K562 (cell line): ENCODE results near the gene TTC39C.

ENCODE experiments used
- FOS ChIP-seq: IDR thresholded peaks from 3 replicates; pipeline ENCODE4 v1.6.1; 2011; ENCODE audit not compliant: insufficient read length; ENCODE audit errors: extremely low read depth
- FOXM1 ChIP-seq, 2 experiments: fragments of 450-650 bp in 1 of 2; sonication (generic) in 1 of 2; formaldehyde crosslinking in 1 of 2; IDR thresholded peaks; 2 replicates each; pipeline versions ENCODE4 v1.6.1 to v1.9.0; 2017 to 2022; ENCODE audit warnings: low read depth in 2 of 2, mild to moderate bottlenecking in 2 of 2, missing genetic modification reagents in 1 of 2, moderate library complexity in 1 of 2
- GTF2A2 ChIP-seq: IDR thresholded peaks from 2 replicates; pipeline ENCODE4 v1.6.1; 2016; ENCODE audit warnings: mild to moderate bottlenecking, missing genetic modification characterization, missing compliant biosample characterization
- HLTF ChIP-seq: fragments of 450-650 bp; IDR thresholded peaks from 2 replicates; pipeline ENCODE4 v1.6.1; 2016
- LEF1 ChIP-seq: fragments of 450-650 bp; IDR thresholded peaks from 2 replicates; pipeline ENCODE4 v1.6.1; 2016; ENCODE audit warnings: mild to moderate bottlenecking
- MXI1 ChIP-seq: IDR thresholded peaks from 2 replicates; pipeline ENCODE4 v1.6.1; 2011; ENCODE audit warnings: low read depth, mild to moderate bottlenecking, improper control_type of control experiment, low read length
- POLR2A ChIP-seq: fragments of 450-650 bp; conservative IDR thresholded peaks from 2 replicates; pipeline ENCODE4 v1.6.1; 2016
- POLR2AphosphoS5 ChIP-seq: IDR thresholded peaks from 2 replicates; pipeline ENCODE4 v1.6.1; 2011; ENCODE audit warnings: mild to moderate bottlenecking, low read depth, low read length, moderate library complexity; ENCODE audit not compliant: control insufficient read depth, insufficient read depth
- SMAD2 ChIP-seq: fragments of 150-350 bp; IDR thresholded peaks from 2 replicates; pipeline ENCODE4 v1.6.1; 2014; ENCODE audit warnings: low read depth, mild to moderate bottlenecking, low read length
- SREBF2 ChIP-seq: sonication (generic); formaldehyde crosslinking; IDR thresholded peaks from 2 replicates; pipeline ENCODE4 v1.4.0; 2020; ENCODE audit warnings: mild to moderate bottlenecking, missing genetic modification reagents
- STAT6 ChIP-seq: sonication (generic); formaldehyde crosslinking; IDR thresholded peaks from 2 replicates; pipeline ENCODE4 v1.8.1; 2023; ENCODE audit warnings: mild to moderate bottlenecking, missing genetic modification reagents
- ZBTB12 ChIP-seq: fragments of 250-450 bp; sonication (Bioruptor Pico); IDR thresholded peaks from 2 replicates; pipeline ENCODE4 v1.4.0; 2020
- ZNF766 ChIP-seq: fragments of 200-800 bp; sonication (Bioruptor generic); conservative IDR thresholded peaks from 2 replicates; pipeline ENCODE4 v1.6.1; 2016; ENCODE audit warnings: missing genetic modification characterization, missing compliant biosample characterization
- TF ChIP-seq, protein P1 (sequence below): sonication (generic); formaldehyde crosslinking; IDR thresholded peaks from 2 replicates; pipeline ENCODE4 v1.8.0; 2022; ENCODE audit warnings: missing genetic modification reagents, mild to moderate bottlenecking, borderline replicate concordance

DNA sequence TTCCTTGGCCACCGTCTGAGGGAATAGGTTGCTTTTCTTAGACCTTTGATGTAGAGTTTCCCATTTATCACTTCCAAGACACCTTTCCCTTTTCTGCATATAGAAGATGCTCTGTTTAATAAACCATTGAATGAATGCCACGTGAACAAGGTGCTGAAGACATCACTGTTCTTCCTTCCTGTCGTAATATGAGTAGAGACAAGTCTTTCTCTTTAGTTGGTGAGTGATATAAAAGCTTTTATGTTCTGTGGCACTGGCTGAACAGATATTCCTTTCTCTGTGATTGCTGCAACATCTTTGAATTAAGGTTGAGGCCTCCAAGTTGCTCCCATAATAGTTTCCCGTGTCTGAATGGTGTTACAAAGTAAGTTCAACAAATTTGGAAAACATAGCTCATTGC lies 38.7 kb downstream of the TTC39C start:
- TF ChIP-seq HLTF (no peak), LEF1 (no peak), STAT6 (CRISPR knock-in tag) (no peak), ZBTB12 (CRISPR knock-in tag) (no peak), ZNF766 (CRISPR knock-in tag) (no peak), SMAD2 (no peak), POLR2A (no peak), MXI1 (no peak), FOS (no peak), GTF2A2 (tag) (no peak), POLR2AphosphoS5 (no peak), SREBF2 (CRISPR knock-in tag) (no peak), FOXM1 (IDR thresholded peaks at IDR 0.05; ENCODE audit: low read depth) (no peak), FOXM1 (CRISPR knock-in tag; IDR thresholded peaks at IDR 0.05; ENCODE audit: low read depth) (no peak)
- TF ChIP-seq, protein P1, sequence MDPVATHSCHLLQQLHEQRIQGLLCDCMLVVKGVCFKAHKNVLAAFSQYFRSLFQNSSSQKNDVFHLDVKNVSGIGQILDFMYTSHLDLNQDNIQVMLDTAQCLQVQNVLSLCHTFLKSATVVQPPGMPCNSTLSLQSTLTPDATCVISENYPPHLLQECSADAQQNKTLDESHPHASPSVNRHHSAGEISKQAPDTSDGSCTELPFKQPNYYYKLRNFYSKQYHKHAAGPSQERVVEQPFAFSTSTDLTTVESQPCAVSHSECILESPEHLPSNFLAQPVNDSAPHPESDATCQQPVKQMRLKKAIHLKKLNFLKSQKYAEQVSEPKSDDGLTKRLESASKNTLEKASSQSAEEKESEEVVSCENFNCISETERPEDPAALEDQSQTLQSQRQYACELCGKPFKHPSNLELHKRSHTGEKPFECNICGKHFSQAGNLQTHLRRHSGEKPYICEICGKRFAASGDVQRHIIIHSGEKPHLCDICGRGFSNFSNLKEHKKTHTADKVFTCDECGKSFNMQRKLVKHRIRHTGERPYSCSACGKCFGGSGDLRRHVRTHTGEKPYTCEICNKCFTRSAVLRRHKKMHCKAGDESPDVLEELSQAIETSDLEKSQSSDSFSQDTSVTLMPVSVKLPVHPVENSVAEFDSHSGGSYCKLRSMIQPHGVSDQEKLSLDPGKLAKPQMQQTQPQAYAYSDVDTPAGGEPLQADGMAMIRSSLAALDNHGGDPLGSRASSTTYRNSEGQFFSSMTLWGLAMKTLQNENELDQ (CRISPR knock-in tag): no peak
